ENCODE measurements around the gene FAT2. TPM values are rescaled to one million over a fixed set of nuclear protein-coding genes. Genes with fewer than 3 reads are reported as not detected.

Gene FAT2
- total and polyA plus RNA-seq, 10 of the 15 experiments (the other 5 are each of a cell fraction or from before 2014, with no cell fraction given), result 0.01 to 0.06 (median 0.03) TPM; not detected in 3

GRCh38 chr5:151624476-151624875, 33.3 kb upstream of the FAT2 start:
- BruUV-seq (replicated peaks), result no TSS peak
- no peak overlapping the region for H2AFZ ChIP-seq (ENCODE audit: control insufficient read depth, low read depth, low read length)
- H4K20me1 ChIP-seq (ENCODE audit: control insufficient read depth, insufficient read depth), result no peaks in the 10 kb centered on the region
- no peak overlapping the region for H3K9ac ChIP-seq (ENCODE audit: control insufficient read depth, insufficient read depth, low read length)
- ChIA-PET CTCF (interaction anchor here (1.0 kb wide), 1 partner anchor 27 kb away, joined by 5 read pairs; no protein-coding TSS in a partner anchor), SMC1A (ENCODE audit: uncharacterized antibody, unreplicated experiment) (interaction anchor here (0.9 to 1.7 kb wide), 4 partner anchors 14 to 28 kb away, joined by 3 to 4 read pairs (median 4); no protein-coding TSS in a partner anchor), RAD21 (ENCODE audit: unreplicated experiment) (no interaction called here), POLR2A (no interaction called here)
- 31% methylated on average over 8 of the region's 8 CpGs for WGBS (ENCODE audit: insufficient coverage, insufficient replicate concordance, low lambda C conversion rate, missing lambda C conversion rate)
- no peaks in the 10 kb centered on the region; a peak in 1 of 4 replicates for H3K27me3 ChIP-seq (replicated peaks in 1 of 2; ENCODE audit: control insufficient read depth in 2 of 2, insufficient read depth in 2 of 2, low read length in 1 of 2)
- intact Hi-C loops (cut with micrococcal nuclease; ENCODE audit: unreplicated experiment) (no loop called here), in situ Hi-C loops (cut with MboI) (no loop called here)
- H3K4me3 ChIP-seq, result no peak overlapping the region
- no peak overlapping the region for H3K27ac ChIP-seq (ENCODE audit: control insufficient read depth, insufficient read depth)
- H3K79me2 ChIP-seq (ENCODE audit: control insufficient read depth, insufficient read depth, low read length), result no peaks in the 10 kb centered on the region
- no peaks in the 10 kb centered on the region for H3K4me1 ChIP-seq (ENCODE audit: control insufficient read depth, insufficient read depth, low read length)
- H3K9me3 ChIP-seq (replicated peaks; ENCODE audit: control insufficient read depth, insufficient read depth, low read length), result no peaks in the 10 kb centered on the region
- no peaks in the 10 kb centered on the region for H3K36me3 ChIP-seq (ENCODE audit: control insufficient read depth in 2 of 2, insufficient read depth in 2 of 2, low read length in 1 of 2)
- FAIRE-seq (no peak), DNase-seq (ENCODE audit: low read depth, low spot score) (no peak), ATAC-seq (no peak)
- H3K4me2 ChIP-seq (ENCODE audit: control insufficient read depth, insufficient read depth), result no peak overlapping the region
- TF ChIP-seq PAX8 (IDR thresholded peaks at IDR 0.05) (no peak), CUX1 (IDR thresholded peaks at IDR 0.05; ENCODE audit: insufficient replicate concordance, low read depth, low read length) (no peak), CBX3 (IDR thresholded peaks at IDR 0.05; ENCODE audit: borderline replicate concordance, low read depth) (no peak), BCL11A (IDR thresholded peaks at IDR 0.05; ENCODE audit: low read depth, low read length) (no peak), CEBPB (IDR thresholded peaks at IDR 0.05; ENCODE audit: borderline replicate concordance in 1 of 2, low read depth in 2 of 2, low read length in 2 of 2) (no peak), PKNOX1 (IDR thresholded peaks at IDR 0.05) (no peak), IRF5 (IDR thresholded peaks at IDR 0.05; ENCODE audit: borderline replicate concordance) (no peak), CREM (IDR thresholded peaks at IDR 0.05; ENCODE audit: low read depth) (no peak), IRF3 (IDR thresholded peaks at IDR 0.05) (no peak), ZBTB4 (CRISPR knock-in tag; IDR thresholded peaks at IDR 0.05) (no peak), MXI1 (IDR thresholded peaks at IDR 0.05; ENCODE audit: low read depth, low read length) (no peak), STAT3 (IDR thresholded peaks at IDR 0.05; ENCODE audit: low read depth, low read length) (no peak)
